Activated T-cell treated with anti-CD3 and anti-CD28 coated beads for 1 hour (primary cell): Measurements from ENCODE around the gene FNIP2.
"Not testable (repeated sequence)": the region's sequence is repeated elsewhere in the genome, so short reads cannot be mapped to it uniquely, and the experiment has no call there.

Experiments used
- DNase-seq: peaks from one replicate; pipeline ENCODE4 v3.0.0-alpha.2; 2020; ENCODE audit warnings: low read depth

Gene FNIP2

GRCh38 chr4:158912806-158913205, 144.0 kb downstream of the FNIP2 start:
- no peak for DNase-seq

DNA sequence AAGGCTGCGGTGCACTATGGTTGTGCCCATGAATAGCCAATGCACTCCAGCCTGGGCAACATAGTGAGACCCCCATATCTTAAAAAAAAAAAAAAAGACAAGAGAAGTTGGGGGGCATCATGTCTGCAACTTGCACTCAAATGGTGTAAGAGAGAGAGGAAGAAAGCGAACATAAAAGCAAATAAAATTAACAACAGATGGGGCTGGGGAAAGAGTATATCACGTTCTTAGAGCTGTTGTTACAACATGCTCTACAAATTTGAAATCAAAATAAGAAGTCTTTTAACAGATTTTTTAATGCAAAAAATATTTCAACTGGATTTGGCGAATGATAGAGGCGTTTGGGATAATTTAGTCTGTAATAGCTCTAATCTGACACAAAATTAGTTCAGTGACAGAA, 144.9 kb downstream of the FNIP2 start:
- DNase-seq, result no peak

- DNase-seq, result no peak
These were observed 145.4 kb downstream of the FNIP2 start for GRCh38 chr4:158914218-158914617.

DNA sequence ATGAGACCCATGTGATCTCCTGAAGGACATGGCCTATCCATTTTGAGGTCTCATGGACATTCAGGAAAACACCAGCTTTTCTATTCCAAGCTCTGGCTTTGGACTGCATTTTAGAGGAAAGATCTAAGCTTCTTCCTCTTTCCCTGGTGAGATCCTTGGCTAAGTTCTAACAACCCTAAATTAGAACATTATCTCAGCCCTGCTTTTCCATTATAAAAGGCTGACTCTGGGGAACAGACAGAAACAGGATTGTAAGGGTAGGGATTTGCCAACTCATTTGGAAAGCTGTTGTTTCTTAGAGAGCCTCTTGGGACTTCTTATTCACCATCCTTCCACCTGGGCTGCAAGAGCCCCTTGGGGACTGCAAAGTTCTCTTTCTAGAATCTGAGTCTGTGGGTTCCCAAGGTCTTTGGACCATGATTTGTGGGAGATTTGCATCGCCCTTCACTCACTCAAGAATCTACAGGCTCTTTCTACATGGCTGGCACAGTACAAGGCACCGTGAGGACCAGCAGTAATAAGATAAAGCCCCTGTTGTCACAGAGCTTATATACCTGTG, 146.9 kb downstream of the FNIP2 start:
- DNase-seq, result no peak

DNA sequence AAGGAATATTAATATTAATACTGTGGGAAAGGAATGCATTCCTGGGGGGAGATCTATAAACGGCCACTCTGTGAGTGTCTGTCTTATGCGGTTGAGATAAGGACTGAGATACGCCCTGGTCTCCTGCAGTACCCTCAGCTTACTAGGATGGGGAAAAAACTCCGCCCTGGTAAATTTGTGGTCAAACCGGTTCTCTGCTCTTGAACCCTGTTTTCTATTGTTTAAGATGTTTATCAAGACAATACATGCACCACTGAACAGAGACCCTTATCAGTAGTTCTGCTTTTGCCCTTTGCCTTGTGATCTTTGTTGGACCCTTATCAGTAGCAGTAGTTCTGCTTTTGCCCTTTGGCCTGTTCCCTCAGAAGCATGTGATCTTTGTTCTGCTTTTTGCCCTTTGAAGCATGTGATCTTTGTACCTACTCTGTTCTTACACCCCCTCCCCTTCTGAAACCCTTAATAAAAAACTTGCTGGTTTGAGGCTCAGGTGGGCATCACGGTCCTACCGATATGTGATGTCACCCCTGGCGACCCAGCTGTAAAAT, 151.7 kb downstream of the FNIP2 start:
- DNase-seq, result not testable (repeated sequence)

DNA sequence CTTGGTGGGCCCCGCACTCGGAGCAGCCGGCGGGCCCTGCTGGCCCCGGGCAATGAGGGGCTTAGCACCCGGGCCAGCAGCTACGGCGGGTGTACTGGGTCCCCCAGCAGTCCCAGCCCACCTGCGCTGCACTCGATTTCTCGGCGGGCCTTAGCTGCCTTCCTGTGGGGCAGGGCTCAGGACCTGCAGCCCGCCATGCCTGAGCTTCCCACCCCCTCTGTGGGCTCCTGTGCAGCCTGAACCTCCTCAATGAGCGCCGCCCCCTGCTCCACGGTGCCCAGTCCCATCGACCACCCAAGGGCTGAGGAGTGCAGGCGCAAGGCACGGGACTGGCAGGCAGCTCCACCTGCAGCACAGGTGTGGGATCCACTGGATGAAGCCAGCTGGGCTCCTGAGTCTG, 158.9 kb downstream of the FNIP2 start:
- DNase-seq, result not testable (repeated sequence)

GRCh38 chr4:158929939-158930638, 161.3 kb downstream of the FNIP2 start:
- no peak for DNase-seq

GRCh38 chr4:158930639-158930972, 161.8 kb downstream of the FNIP2 start:
- no peak for DNase-seq

GRCh38 chr4:158933236-158933635, 164.4 kb downstream of the FNIP2 start:
- no peak for DNase-seq

DNA sequence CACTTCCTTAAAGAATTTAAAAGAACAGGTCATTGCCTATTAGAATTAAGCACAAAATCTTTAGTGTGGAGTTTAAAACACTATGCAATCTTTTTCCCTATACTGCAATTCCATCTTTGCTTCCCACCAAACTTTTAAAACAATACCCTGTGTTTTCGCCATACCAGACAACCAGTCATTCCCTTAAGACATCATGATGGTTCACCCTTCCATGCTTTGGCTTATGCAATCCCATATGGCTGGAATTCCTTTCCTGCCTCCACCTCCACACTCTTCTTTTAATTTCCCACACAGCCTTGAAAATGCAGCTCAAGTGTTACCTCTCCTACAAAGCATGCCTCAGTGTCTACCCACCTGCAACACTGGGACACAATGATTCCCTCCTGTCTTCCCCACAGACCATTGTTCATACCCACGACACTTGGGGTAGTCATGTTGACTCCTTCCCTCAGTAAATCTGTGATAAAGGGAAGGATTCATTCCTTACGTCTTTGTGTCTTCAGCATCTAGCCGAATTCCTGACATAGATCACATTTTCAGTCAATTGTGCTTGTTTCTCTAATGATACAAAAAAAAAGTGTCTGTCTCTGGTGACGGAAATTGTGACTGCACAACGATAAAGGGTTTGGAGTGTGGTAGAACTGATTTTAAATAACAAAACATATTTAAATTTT, 166.3 kb downstream of the FNIP2 start:
- no peak for DNase-seq

GRCh38 chr4:158936238-158936637, 167.4 kb downstream of the FNIP2 start:
- no peak for DNase-seq

DNA sequence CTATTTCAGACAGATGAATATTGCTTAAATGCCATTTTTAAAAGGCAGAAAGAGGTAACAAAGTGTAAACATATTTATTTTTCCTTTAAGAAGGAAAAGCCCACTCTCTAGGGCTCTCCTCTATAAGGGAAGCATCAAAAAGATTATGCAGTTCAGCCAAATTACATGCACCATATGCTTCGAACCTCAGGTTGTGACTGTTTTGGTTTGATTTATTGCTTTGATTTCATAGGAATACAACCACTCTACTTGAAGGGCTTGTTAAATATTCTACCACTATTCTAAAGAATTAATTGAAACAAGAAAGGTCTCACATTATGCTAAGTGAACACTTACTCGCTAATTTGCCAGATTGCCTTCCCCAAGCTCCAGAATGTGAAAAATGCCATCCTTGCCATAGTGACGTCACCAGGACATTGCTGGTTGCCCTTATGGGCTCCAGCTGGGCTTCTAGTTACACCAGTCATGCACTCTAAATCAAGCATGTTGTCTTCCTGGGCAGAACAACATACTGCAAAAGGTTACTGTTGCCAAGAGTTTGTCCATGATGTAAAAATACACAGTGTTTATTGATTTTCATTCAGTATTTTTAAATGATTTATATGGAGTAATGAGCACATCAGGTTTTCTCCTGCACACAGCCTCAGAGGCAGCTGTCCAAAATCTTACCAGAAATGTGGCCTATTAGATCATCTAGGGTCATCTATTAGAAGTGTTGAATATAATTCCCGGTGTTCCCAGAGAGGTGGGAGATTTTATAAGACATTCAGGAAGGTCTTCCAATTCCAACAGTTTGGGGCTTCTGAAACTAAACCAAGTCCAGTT, 169.6 kb downstream of the FNIP2 start:
- no peak for DNase-seq

- no peak for DNase-seq
These were observed 171.4 kb downstream of the FNIP2 start for GRCh38 chr4:158940271-158940670.

- no peak for DNase-seq
These were observed 172.5 kb downstream of the FNIP2 start for GRCh38 chr4:158941321-158941720.

DNA sequence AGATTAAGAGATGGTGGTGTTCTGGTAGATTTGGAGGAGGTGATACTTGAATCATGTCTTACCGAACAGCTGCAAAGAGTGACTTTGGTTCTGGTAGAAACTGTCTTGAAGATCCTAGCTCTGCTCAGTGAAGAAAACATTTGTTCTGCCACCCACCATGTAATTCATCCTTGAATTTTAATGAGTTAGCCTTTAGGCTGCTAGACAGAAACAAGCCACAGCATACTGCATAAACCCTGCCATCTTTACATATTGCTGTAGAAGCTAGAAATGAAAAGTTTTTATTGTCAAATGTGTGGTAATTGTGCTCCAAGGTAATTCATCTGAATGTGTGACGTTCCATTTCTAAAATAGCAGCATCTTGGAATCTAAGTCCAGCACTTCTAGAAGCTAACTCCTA, 173.1 kb downstream of the FNIP2 start:
- DNase-seq, result no peak

DNA sequence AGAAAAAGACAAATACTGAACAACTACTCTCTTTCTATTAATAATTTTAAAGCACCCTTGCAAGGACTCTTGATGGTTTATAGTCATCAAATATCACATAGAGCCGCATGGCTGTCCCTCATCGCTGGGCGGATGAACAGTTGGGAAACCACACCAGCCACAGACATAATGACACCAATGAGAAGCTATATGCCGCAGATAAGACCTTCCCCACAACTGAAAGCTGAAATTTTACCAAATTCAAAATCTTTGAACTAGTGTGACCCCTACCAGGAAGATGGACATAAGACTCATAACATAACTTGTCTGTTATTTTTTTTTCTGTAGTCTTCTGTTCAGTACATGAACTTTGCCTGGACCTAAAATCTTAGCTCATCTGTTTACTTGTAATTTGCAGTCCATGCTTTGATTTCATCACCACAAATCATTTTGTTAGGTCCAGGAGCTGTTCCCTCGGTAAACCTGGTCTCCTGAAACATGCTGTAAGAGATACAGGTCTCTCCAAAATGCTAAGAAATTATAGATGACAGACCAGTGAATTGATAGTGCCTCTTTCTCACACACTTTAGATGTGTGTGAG, 176.8 kb downstream of the FNIP2 start:
- no peak for DNase-seq

DNA sequence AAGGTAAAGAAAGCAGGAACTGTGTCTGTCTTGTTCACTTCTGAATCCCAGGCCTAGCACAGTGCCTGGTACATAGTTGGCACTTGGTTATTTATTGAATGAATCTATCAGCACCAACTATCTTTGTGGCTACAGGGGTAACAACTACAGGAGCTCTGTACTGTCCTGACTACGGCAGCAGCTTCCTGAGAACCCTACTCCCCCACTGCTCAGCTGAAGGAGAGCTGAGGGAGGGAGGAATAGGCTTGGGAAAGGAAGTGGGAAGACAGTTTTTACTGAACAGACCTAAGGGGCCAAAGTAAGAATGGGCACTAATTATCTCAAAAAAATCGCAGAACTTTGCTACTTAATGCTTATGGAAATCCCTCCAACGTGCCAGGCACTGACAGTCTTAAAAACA, 178.0 kb downstream of the FNIP2 start:
- no peak for DNase-seq

DNA sequence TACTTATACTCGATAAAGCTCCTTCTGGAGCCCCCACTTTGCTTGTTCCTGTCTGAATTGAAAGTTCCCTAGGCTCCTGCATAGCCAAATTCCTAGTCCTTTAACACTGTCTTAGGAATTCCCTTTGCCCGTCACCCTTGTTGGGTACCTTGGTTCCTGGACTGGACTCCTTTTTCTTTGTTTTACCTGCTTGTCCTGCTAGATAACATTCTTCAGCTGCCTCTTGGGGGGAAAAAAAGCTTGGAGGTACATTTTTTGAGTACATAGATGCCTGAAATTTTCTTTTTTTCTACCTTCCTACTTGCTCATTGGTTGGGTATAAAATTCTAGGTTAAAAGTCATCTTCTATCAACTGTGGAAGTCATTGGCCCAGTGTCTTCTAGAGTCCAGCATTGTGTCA, 179.2 kb downstream of the FNIP2 start:
- no peak for DNase-seq

- DNase-seq, result no peak
These were observed 180.3 kb downstream of the FNIP2 start for GRCh38 chr4:158949099-158949498.

GRCh38 chr4:158952221-158952774, 183.5 kb downstream of the FNIP2 start:
- DNase-seq, result not testable (repeated sequence)

DNA sequence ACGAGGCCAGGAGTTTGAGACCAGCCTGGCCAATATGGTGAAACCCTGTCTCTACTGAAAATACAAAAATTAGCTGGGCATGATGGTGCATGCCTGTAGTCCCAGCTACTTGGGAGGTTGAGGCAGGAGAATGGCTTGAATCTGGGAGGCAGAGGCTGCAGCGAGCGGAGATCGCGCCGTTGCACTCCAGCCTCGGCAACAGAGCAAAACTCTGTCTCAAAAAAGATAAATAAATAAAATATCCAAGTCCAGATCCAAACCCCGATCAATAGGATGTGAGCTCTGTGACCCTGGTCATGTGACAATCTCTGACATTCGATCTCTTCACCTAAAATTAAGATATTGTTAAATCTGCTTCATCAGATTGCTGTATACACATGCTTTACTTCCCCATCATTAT, 187.5 kb downstream of the FNIP2 start:
- not testable (repeated sequence) for DNase-seq

DNA sequence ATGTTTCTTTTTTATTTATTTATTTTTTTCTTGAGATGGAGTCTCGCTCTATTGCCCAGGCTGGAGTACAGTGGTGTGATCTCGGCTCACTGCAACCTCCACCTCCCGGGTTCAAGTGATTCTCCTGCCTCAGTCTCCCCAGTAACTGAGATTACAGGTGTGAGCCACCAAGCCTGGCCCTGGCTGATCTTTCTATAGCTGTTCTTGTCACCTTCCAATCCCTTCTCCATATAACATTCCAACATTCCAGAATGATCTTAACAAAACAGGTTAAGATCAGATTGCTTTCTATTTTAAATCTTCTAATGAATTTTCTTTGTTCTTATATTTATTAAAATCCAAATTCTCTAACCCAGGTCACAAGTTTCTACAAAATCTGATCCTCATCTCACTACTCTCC, 188.1 kb downstream of the FNIP2 start:
- DNase-seq, result not testable (repeated sequence)
